HG03095 (cell line): Measurements from ENCODE around the gene COMT.
"Not testable (repeated sequence)": the region's sequence is repeated elsewhere in the genome, so short reads cannot be mapped to it uniquely, and the experiment has no call there.

Source experiments
- ATAC-seq: cut with Tn5 transposase; IDR thresholded peaks from one replicate; pipeline ENCODE4 v1.9.1; 2021; ENCODE audit warnings: moderate library complexity; ENCODE audit not compliant: unreplicated experiment

The COMT gene

GRCh38 chr22:19928207-19928606 lies 13.4 kb upstream of the COMT start:
- no peak for ATAC-seq

DNA sequence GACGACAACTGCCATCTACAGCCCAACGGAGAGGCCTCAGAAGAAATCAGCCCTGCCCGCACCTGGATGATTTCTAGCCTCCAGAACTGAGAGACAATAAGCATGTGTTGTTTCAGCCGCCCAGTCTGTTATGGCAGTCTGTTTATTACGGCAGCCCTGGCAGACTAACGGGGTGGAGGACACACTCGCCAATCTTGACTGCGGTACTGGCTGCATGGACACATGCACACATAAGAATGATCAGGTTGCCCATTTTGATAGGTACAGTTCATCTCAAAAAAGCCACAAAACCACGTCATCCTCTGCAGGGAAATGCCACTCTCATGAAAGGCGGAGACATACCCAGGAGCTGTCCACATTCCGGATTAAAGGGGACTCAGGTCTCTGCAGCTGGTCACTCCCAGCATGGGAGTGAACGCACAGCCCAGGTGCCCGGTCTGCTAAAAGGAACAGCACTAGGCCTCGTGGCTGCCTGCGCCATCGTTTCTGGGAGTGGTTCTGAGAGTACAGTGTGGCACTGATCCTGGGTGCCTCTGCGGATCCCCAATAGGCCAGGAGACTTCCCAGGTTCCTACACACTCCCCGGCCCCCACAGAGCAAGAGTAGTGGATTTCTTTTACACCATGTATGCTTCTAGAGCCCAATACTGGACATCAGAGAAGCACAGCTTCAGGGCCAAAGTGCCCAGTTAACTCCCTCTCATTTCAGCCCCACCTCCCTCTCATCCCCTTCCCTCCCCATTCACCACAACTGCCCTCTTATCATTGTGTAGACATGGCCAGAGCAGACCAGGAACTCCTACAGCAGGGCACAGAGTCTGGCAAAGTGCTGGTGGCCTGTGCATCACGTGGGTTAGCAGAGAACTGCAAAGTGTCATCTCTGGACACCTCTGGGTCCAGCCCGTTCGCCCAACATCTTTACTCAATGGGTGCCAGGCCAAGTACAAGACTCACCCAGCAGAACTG lies 11.7 kb upstream of the COMT start:
- ATAC-seq, result no peak

DNA sequence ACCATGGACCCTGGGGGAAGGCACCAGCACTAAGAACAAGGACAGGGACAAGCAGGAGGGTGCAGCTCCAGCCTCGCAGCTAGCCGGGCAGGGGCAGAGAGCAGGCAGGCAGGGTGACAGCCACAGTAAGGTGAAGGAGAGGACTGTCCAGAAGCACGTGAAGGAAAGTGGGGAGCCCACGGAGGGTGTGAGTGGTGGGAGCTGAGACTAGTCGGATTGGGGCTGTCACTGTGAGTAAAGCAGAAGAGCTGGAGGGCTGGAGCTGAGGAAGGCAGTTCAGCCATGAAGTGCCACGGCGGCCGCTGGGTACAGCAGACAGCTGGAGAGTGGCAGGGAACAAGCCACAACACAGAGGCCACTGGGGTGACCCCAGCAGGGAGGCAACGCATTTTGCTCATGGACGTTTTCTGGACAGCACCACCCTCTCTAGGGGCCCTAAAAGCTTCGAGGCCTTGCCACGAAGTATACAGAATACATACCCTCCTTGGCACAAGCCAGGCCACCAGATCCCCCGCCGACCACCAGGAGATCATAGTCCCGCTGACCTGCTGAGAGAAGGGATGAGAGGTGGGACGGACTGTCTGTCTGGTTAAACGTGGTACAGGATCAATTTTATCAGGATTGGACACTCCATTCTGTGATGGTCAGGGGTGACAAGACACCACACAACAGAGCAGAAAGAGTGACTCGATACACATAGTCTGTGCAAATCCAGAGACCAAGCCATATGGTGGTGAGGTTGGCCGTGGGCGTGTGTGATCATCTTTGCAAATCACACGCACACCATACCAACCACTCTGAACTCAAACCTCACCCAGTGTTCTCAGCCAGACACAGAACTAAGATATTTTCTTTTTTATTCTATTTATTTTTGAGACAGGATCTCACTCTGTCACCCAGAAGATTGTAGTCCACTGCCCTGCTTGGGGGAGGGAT lies 10.8 kb upstream of the COMT start:
- no peak for ATAC-seq

- ATAC-seq, result no peak
Measured at GRCh38 chr22:19931514-19931913, 10.1 kb upstream of the COMT start.

- ATAC-seq, result no peak
Measured at GRCh38 chr22:19932367-19933206, 9.0 kb upstream of the COMT start.

DNA sequence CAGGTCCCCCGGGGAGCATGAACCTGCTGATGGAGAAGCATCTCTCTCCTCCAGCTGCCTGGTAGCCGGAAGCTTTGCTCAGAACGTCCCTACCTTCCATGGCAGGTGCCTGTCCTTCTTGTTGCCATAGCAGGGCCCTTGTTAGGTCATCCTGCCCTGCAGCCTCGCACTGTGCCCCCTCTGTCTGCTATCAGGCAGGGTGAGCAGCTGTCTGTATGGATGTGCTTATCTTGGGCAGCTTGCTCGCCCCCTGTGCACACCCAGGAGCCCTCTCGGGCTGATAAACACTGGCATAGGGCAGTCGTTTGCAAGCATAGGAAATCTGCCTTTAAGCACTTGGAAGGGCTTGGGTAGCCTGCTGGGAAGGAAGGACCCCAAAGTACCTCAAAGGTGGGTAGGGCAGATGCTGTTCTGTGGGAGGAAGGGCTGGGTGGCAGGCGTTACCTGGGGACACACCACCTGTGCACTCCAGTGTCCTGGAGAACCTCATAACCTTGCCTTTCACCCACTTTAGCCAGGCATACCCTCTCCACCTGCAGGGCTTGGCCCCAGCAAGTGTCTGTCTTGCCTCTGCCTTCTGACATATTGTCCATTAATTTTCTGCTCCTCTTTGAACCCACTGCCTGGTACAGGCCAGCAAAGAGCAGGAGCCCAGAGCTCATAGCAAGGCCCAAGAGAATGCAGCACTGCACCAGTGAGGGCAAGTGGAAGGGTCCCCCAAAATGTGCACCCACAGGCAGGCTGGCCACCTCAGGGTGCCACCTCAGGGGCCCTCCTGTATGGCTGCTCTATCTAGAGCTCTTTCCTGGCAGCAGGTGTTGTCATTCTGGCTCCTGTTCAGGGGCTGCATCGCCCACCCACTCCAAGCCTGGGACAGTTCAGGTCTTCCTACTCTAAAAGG lies 8.0 kb upstream of the COMT start:
- no peak for ATAC-seq

GRCh38 chr22:19935123-19935718 lies 6.4 kb upstream of the COMT start:
- not testable (repeated sequence) for ATAC-seq

DNA sequence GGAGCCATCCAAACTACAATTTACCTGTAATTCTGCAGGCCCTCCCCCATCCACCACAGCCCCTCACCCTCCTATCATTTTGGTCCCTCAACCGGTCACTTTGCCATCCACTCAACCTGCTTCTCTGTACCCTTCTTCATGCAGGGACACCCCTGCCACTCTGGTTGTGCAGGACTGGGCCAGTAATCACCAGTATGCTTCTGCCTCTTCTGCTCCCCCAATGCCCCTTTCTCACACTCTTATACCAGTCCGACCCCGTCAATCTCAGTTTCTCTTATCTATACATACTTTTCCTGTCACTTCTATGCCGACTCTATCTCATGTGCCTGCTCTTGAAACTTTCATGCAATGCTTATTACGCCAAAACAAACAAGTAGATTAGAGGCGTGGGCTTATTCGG lies 5.1 kb upstream of the COMT start:
- no peak for ATAC-seq

DNA sequence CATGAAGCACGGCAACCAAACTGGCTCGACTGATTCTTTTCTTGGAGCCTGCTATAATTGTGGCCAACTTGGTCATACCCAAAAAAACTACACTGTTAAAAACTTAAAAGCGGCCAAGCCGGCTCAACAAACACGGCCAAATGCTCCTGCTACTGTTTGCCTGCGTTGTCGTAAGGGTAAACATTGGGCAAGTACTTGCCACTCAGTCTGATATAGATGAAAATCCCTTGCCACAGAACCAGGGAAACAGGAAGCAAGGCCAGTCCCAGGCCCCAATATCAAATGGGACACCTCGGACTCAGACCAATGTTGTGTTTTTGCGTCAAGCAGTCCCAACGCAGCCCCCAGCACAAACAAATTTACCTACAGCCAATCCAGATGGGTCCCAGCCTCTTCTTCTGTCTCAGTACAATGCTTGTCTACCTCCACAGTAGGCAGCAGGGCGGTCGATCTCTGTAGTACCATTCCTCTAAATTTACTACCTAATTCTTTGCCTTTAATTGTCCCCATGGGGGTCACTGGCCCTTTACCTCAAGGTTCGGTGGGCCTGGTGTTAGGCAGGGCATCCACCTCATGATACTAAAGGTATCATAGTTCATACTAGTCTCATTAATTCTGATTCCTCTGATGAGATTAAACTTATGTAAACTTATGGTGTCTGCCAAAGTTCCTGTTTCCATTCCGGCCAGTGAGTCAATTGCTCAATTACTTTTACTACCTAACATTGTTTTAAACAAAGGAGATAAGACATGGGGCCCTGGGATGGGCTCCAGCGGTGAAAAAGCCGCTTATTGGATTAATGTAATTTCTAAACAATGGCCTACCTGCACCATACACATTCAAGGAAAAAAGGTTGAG lies 3.7 kb upstream of the COMT start:
- ATAC-seq, result no peak

GRCh38 chr22:19940536-19941364 lies 822 bp upstream of the COMT start:
- peak; percentile 16 for ATAC-seq

DNA sequence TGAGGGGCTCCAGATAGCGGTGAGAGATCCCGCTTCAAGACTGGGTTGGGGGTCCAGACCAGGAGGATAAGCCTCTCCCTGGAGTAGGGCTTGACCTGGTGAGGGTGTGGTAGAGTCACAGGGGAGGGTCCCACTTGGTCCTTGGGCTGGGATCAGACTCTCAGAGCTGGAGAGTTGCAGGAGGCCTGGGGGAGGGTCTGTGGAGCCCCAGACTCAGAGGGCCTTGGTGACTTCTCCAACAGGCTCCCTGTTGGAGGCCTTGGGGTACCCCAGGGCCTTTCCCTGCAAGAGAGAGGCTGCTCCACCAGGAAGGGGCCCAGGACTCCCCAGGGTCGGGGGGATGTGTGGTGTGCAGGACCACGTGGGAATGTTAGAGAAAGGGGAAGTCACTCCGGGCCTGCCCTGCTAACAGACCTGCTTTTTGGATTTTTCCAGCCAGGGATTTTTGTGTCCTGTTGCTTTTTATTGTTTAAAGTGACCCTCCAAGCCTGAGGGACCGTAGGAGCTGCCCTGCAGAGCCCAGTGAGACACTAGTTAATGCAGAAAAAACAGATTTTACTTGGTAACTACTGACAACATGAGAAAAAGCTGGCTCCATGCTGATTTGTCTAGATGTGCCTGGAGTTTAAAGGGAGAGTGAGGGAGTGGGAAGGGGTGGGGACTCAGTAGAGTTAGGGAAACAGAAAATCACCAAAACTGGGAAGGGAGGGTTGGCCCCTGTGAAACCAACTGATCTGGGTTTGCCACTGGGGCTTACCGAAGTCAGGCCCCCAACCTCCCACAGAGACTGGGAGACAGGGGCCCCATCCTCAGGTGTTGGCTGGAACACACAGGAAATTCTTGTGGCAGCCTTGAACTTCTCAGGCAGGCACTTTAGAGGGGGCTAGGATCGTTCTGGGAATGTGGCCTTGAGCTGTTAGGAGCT lies 847 bp downstream of the COMT start:
- ATAC-seq, result no peak

- no peak for ATAC-seq
Measured at GRCh38 chr22:19943082-19944026, 1.8 kb downstream of the COMT start.

GRCh38 chr22:19948057-19948760 lies 6.6 kb downstream of the COMT start:
- ATAC-seq, result no peak

GRCh38 chr22:19951346-19951745 lies 9.8 kb downstream of the COMT start:
- ATAC-seq, result no peak
